CD4-positive, alpha-beta T cell treated with Interleukin-6 for 4 hours (primary cell): Measurements from ENCODE around the gene SIPA1L3.
A peak's percentile ranks its signal among the peaks of the same experiment; 100 is the strongest.

Experiments used
- DNase-seq: peaks from one replicate; pipeline ENCODE4 v3.0.0-alpha.2; 2020; ENCODE audit warnings: mixed read lengths

Gene SIPA1L3

DNA sequence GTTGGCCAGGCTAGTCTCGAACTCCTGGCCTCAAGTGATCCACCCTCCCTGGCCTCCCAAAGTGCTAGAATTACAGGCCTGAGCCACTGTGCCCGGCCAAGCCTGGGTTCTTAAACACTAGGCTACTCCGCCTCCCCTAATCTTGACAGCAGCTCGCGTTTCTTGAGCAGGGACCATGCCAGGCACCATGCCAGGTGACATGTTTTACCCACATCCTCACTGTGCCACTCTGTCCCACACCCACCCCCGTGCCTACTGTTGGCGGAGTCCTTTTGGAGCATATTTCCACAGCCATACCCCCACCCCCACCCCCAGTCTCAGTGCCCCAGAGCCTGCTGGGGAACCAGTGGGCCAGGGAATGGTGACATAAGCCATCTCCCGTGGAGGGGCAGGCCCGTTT lies 218.2 kb downstream of the SIPA1L3 start:
- DNase-seq = no peak

DNA sequence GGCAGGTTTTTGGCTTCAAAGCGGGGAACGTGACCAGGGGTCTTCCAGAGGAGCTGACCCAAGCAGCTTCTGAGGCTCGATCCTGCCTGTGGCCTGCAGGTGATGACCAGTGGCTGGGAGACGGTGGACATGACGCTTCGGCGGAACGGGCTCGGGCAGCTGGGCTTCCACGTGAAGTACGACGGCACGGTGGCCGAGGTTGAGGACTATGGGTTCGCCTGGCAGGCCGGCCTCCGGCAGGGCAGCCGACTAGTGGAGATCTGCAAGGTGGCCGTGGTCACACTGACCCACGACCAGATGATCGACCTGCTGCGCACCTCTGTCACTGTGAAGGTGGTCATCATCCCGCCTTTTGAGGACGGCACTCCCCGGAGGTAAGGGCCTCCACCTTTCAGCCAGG lies 223.4 kb downstream of the SIPA1L3 start:
- no peak for DNase-seq

DNA sequence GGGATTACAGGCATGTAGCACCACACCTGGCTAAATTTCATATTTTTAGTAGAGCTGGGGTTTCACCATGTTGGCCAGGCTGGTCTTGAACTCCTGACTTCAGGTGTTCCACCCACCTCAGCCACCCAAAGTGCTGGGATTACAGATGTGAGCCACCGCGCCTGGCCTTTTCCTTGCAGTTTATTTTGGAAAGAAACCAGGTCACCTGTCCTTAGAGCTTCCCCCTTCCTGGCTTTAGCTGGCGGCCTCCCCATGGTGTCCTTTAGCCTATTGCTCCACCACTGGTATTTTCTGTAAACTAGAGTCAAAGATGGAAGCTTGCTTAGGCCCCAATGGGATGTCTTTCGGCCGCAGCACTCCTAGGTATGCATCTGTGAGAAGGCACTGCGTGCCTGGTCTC lies 225.8 kb downstream of the SIPA1L3 start:
- DNase-seq = no peak

DNA sequence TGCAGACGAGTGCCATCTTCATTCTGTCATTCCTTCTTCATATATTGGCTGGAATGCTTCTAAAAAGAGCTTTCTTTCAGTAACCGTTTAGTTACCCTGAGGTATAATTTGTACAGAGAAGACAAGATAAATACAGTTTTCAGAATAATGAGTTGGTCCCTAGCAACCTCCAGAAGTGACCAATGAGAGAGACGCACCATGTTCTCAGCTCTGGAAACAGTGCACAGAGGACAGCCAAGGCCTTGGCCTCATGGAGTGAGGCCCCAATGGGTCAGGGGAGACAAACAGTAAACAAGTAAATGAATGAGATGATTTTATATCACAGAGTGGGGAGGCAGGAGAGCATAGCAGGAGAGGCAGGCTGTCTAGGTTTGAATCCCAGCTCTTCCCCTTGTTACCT lies 226.3 kb downstream of the SIPA1L3 start:
- no peak for DNase-seq

DNA sequence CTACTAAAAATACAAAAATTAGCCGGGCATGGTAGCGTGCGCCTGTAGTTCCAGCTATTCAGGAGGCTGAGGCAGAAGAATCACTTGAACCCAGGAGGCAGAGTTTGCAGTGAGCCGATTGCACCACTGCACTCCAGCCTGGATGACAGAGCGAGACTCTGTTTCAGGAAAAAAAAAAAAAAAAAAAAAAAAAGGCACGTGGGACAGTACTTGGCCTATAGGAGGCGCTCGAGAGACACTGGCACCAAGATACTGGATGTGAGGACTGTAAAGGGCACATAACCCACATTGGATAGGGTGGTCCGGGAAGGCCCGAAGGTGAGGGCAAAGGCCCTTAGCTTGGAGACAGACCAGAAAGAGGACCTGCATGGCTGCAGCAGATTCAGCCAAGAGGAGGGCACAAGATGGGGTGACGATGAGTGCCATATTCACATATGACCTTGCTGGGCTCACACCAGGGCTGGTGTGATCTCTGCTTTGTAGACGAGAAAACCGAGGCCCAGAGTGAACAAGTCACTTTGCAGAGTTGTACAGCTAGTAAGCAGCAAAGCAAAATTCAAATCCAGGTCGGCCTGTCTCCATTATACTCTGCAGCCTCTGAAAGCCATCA lies 227.6 kb downstream of the SIPA1L3 start:
- peak; percentile 35 for DNase-seq

DNA sequence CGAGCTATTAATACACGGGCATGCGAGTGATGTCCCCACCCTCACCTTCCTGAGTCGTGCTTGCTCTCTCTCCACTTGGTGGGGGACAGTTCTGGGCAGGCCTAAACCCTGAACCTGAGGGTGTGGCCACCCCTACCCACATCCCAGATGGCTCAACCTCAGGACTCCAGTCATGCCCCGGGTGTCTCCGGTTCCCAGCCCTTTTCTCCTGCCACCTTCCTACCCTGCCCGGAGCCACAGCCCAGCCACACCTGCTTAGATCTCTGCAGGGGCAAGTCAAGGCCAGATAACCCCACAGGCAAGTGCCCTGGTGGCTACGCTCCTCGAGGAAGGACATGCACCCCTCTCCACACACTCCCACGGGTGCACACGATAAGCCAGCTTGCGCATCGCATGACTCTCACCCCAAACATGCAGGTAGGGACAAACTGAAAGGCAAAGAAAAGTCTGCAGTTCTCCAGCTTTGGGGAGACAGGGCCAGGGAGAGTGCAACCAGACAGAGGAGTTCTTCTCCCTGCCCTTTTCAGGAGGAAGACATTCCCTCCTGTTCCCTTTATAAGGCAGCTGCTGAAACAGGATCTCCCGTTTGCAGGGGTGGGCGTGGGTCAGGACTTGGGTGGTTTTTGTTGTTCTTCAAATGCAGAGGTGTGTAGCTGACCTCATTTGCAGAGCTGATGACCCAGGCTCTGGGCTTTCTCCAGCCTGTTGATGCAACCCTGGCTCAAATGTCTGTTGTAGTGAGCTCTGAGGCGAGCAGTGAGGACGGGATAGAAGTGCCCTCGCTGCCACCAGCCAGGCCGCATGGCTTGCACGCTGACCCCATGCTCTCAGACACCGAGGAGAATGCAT lies 228.4 kb downstream of the SIPA1L3 start:
- DNase-seq = no peak

DNA sequence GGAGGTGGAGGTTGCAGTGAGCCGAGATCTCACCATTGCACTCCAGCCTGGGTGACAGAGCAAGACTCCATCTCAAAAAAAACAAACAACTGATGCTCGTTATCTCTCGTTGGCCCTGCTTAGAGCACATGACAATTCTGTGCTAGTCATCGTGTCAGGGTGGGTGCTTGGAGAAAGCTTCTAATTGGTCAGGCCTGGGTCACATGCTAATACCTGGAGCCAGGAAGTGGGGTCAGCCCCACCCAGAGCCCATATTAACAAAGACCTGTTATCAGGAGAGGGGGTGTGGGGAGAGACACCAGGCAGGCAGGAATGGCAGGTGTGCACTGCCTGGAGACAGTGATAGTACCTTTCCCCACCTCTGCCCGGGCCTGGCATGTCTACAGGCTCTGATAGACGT lies 232.1 kb downstream of the SIPA1L3 start:
- no peak for DNase-seq

DNA sequence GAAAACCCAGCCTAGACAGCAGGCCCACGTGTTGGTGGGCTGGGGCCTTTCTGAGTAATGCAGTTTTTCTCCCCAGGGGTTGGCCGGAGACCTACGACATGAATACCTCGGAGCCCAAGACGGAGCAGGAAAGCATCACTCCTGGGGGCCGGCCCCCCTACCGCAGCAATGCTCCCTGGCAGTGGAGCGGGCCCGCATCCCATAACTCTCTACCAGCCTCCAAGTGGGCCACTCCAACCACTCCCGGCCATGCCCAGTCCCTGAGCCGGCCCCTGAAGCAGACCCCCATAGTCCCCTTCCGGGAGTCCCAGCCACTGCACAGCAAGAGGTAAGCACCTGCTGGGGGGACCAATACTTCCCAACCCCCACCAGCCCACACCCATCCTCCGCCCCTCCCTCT lies 234.1 kb downstream of the SIPA1L3 start:
- DNase-seq = no peak

DNA sequence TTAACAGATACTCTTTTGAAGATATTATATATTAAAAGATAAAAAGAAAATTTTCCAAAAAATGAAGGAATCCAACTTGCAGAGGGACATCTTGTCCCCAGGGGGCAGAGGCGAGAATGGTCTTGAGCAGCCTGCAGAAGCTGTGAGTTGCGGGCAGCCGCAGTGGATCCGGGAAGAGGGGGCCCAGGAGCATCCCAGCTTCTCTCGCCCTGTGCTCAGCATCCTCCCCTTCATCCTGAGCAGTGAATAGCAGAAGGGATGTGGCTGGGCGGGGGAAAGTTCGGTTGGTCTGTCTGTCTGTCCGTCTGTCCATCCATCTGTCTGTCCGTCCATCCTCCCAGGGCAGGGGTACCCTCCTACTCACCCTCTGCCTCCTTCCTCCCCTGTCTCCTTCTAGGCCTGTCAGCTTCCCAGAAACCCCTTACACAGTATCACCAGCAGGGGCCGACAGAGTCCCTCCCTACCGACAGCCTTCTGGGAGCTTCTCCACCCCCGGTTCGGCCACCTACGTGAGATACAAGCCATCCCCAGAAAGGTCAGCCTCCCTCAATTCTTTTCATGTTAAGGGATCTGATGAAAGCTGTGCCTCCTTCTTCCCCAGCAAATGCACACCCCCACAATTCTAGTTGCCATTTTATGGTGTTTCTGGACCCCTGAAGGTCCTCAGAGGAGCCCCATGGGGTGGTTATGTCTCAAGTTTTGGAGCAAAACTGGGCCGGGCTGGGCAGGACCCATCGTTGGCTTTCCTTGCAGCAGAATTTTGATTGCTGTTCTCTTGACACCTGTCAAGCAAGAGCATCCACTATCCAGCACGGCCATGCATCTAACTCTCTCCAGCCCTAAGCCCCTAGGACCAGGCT lies 235.4 kb downstream of the SIPA1L3 start:
- DNase-seq = peak; percentile 43

DNA sequence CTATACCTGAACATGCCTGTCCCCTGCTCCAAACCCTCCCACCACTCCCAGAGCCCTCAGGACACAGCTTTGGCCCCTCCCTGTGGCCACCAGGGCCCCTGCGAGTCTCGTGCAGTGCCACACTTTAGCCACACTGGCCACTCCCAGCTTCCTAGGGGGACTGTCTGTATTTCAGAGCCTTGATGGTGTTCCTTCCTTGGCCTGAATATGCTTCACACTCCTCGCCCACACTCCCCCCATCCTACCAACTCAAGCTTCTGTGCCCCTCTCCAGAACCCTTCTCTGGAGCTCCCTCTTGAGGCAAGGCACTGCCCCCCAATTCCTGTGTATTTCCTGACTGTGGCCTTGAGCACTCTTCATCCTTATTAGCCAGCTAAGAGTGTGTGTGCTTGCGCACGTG lies 236.8 kb downstream of the SIPA1L3 start:
- DNase-seq = peak; percentile 10

DNA sequence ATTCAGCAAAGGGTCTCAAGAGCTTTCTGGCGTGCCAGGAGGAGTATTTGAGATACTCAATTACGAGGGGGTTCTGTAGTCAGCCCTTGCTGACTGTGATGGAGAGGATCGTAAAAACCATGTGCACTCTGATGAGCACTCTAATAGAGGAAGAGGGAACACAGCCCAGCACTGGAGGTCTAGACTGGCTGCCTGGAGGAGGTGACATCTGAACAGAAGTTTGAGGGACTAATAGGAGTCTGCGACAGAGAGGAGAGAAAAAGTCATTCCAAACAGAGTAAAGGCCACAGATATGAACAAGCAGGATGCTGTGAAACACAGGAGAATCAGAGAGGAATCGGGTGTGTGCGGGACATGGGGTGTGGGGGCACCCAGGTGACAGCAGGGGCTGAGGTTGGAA lies 237.7 kb downstream of the SIPA1L3 start:
- DNase-seq = no peak

DNA sequence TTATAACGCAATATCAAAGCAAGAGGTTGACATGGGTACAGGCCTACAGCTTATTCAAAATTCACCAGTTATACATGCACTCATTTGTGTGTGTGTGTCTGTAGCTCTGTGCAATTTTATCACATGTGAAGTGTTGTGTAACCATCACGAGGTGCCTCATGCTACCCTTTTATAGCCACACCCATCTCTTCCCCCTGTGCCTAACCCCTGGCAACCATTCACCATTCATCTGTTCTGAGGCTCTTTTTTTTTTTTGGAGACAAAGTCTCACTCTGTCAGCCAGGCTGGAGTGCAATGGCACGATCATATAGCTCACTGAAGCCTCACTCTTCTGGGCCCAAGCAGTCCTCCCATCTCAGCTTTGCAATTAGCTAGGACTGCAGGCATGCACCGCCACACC lies 238.6 kb downstream of the SIPA1L3 start:
- DNase-seq = no peak

DNA sequence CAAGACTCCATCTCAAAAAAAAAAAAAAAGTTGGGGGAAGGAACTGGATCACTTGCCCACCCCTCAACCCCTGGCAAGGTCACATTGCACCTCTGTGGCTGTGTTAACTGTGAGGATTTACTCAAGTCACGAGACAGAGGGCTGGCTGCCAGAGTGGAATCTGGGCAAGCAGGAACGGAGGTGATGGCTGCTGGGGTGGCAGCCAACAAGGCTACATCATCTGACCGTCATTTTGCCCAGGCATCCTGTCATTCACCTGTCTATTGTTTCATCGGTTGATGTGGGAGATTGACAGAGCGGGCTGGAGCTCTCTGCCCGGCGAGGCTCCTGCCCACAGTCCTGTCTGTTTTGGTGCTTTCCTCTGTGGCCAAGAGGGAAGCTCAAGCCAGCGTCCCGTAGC lies 241.3 kb downstream of the SIPA1L3 start:
- DNase-seq = no peak

DNA sequence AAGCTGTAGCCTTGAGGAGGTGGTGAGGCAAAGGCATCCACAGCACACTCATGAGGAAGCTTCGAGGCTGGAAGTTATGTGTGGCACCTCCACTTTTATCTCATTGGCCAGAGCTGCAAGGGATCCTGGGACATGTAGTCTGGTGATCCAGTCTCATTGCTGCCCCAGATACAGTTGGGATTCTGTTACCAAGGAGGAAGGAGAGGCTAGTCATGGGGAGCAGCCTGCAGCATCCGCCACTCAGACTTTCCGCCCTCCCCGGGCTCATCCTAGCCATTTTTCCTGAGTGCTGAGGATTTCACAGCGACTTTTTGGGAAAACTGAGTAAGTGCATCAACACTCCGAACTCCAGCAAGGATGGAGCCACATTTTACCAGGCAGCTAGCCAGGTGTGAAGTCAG lies 242.7 kb downstream of the SIPA1L3 start:
- no peak for DNase-seq

DNA sequence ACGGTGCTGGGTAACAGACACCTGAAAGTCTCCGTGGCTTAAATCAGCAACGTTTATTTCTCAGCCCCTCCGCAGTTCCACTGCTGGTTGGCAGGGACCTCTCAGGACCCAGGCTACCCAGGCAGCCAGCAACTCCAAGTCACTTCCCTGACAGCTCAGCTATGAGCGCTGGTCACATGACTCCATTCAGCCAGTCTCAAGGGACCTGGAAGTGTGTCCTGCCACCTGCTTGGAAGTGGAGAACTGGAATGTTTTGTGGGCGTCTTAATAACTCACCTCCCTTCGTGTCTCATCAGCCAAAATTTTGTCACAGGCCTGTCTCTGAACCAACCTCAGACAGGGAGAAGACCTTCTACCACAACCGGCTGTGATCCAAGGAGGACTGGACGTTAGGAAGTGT lies 244.2 kb downstream of the SIPA1L3 start:
- DNase-seq = no peak

DNA sequence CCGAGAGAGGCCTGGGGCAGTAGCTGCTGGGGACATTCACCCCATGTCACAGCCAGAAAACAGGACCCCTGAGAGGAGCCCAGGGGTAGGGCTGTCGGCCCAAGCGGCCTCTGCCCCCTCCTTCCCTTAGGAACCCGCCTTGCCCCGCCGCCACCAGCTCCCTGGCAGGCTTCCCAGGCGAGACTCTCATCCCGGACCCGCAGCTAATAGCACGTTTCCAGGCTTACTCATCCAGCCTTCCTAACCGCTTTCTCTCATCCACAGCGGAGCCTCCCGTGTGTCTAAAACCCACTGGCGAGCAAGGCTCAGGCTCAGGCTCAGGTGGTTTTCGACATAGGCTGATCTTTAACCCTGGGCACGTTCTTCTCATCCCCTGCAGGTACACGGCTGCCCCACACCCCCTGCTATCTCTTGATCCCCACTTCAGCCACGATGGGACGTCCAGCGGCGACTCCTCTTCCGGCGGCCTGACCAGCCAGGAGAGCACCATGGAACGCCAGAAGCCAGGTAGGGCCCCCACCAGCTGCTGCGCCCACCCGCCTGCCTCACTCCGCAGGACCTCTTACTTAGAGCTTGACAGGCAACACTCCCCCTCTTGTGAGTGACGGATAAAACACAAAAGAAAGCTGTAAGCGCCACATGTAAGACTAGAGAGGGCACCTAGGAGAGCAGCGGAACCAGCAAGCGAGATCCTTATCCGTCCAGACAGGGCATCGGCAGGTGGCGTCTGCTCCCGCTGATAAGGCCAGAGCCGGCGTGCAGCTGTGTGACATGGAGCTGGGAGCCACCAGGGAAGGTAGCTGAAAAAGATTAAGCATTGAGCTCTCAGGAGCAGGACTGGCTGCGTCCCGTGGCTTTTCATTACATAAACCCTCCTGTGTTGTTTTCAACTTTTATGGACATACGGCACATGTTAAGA lies 245.7 kb downstream of the SIPA1L3 start:
- DNase-seq = no peak

DNA sequence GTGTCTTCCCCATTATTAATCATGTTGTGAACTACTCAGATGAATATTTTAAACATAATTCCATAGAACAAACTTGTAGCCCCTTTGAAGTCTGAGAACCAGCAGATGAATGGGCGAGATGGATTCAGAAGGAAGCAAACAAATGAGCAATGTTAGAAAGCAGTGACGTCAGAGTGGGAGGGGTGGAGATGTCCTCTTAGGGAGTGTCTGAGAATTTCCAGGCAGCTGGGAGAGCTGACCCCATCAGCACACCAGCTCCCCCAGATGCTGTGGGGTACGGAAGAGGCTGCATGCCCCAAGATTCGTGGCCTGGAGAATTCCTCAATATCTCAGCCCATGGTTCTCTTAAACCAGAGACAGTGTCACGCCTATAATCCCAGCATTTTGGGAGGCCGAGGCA lies 248.4 kb downstream of the SIPA1L3 start:
- DNase-seq = no peak

DNA sequence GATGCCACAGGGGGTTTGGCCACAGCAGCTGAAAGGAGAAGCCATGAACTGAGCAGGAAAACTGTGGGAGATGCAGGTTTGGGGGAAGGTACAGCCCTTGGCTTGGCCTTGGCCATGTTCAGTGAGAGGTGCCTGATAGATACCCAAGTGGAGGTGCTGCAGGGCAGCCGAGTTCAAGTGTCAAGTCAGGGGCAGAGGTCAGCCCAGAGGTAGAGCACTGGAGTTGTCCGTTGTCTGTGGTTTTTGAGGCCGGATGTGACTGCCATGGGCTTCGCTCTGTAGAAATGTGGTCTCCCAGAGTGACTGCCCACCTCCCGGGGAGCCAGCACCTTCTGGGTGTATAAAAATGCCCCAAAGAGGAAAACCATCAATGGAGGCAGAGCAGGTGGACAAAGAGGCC lies 251.7 kb downstream of the SIPA1L3 start:
- no peak for DNase-seq

DNA sequence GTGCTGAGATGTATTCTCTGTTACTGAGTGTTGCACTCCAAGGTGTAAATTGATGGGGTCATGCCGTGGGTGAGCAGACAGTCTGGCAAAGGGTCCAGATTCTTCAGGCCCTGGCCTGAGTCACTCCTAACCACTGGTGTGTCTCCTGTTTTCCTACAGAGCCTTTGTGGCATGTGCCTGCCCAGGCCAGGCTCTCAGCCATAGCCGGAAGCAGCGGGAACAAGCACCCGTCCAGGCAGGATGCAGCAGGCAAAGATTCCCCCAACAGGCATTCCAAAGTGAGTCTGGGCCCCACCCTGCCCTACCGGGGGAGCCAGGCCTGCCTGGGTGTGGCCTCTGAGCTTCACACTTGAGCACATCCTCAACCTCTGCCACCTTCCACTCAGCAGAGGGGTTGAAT lies 255.1 kb downstream of the SIPA1L3 start:
- DNase-seq = no peak

DNA sequence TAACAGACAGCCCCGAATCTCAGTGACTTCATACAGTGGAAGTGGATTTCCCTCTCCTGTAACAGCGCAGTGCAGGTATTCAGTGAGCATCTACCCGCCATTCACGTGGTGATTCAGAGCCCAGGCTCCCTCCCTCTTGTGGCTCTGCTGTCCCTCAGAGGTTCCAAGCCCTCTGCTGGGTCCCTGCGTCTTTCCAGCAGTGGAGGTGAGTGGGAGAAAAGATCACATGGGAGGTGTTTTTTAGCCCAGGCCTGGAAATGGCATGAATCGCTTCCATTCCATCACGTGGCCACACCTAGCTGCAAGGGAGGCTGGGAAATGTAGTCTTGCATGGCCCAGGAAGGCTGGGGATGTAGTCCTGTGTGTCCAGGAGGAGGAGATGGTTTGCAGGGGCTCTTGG lies 255.6 kb downstream of the SIPA1L3 start:
- DNase-seq = no peak

DNA sequence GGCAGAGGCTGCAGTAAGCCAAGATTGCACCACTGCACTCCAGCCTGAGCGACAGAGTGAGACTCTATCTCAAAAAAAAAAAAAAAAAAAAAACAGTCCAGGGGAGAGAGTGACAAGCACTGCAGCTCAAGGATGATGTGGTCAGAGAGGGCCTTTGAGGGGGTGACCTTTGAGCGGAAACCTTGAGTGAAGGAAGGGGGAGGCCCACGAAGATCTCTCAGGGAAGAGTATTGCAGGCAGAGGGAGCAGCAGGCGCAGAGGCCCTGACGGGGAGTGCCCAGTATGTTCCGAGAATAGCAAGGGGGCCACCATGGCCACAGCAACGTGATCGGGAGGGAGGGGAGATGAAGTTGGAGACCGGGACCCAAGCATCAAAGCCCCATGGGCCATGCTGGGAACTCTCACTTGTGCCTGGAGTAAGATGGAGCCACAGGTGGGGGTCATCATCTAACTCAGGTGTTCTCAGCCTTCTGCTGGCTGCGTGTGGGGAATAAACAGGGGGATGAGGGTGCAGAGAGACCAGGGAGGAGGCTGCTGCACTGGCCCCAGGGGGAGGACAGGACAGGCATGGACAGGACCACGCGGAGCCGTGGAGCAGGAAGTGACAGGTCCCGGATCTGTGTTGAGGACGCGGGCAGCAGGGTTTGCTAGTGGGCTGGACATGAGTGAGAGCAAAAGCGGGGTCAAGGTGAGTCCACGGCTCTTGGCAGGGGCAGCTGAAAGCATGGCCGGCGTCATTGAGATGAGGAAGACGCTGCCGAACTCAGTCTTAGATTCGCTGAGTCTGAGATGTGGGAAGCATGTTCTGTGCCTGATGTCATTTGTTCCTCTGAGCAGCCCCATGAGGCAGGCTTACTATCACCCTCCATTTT lies 256.6 kb downstream of the SIPA1L3 start:
- DNase-seq = no peak

DNA sequence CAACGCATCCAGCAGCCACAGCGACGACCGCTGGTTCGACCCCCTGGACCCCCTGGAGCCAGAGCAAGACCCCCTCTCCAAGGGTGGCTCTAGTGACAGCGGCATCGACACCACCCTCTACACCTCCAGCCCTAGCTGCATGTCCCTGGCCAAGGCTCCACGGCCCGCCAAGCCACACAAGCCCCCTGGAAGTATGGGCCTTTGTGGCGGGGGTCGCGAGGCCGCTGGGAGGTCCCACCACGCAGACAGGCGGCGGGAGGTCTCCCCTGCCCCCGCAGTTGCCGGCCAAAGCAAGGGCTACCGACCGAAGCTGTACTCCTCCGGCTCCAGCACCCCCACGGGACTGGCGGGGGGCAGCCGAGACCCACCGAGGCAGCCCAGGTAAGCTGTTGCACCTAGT lies 257.5 kb downstream of the SIPA1L3 start:
- no peak for DNase-seq
